Stimulated activated CD4-positive, alpha-beta T cell treated with anti-CD3 and anti-CD28 coated beads, Interleukin-15, amount 100 ng/mL, for 48 hours (primary cell): ENCODE measurements around the gene GAB2.

ENCODE experiments used
- DNase-seq, 2 donors: peaks; one replicate each; pipeline ENCODE4 v3.0.0-alpha.2; 2020; ENCODE audit warnings: low read depth in 2 of 2

GAB2 gene

DNA sequence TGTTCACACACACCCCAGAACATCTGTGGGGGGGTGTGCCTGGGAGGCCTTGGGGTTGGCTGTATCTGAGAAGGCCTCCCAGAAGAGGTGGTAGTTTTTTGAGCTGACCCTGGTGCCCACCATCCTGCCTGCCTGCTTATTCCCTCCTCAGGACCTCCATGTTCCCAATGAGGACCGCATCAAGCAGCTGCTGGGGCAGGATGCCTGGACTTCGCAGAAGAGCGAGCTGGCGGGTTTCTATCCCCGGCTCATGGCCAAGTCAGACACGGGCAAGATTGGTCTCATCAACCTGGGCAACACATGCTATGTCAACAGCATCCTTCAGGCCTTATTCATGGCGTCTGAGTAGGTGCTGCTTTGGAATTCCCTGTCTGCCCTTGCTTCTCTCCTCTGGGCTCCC, 211.9 kb downstream of the GAB2 start:
- DNase-seq: no peak

DNA sequence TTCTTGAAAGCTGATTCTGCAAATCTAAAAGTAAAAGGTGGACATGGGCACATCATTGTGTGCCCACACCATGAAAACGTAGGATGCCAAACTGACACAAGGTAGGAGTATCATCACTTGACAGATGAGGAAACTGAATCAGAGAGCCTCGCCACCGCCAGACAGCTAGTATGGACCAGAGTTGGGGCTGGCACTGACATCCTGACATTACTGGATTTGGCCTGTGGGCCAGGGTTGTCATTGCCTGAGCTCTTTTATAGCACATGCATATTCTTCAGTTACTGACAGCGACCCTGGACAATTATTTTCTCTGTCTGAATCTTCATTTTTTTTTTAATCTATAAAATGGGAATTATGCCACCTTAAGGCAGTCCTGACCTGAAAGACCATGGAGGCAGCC, 212.4 kb downstream of the GAB2 start:
- DNase-seq: no peak

DNA sequence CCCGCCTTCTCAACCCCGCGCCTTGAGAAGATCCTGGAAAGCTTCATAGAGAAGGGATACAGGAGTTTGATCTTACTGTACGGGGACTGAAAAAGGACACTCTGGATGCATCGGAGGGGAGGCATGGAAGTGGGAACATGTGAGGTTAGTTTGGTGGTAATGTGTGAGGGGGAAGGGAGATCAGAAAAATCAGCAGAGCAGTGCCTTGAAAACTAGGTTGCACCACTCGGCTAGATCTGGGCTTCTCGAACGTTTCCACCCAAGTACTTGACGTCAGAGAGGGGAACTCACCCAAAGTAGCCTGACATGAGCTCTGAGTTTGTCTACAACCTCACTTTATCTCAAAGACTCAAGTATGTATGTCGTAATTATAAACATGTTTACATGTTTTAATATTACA, 214.4 kb downstream of the GAB2 start:
- no peak for DNase-seq

DNA sequence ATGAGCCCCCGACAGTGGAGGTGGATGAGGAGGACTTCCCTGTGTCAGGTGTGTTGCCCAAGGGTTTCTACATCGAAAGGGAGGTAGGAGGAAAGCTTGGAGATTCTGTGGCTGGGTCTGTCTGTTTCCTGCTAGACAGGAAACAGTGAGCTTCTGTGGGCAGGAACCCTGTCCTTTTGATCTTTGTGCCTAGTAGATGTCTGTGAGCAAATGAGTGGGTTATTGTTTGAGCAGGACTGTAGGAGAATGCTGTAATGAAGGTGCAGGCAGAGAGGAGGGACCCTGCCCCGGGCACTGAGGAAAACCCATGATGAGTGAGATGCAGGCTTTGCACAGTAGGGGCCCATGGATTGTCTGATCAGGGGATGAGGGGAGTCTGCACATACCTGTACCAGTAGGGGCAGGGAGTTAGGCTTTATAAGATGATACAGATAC, 214.9 kb downstream of the GAB2 start:
- no peak for DNase-seq

DNA sequence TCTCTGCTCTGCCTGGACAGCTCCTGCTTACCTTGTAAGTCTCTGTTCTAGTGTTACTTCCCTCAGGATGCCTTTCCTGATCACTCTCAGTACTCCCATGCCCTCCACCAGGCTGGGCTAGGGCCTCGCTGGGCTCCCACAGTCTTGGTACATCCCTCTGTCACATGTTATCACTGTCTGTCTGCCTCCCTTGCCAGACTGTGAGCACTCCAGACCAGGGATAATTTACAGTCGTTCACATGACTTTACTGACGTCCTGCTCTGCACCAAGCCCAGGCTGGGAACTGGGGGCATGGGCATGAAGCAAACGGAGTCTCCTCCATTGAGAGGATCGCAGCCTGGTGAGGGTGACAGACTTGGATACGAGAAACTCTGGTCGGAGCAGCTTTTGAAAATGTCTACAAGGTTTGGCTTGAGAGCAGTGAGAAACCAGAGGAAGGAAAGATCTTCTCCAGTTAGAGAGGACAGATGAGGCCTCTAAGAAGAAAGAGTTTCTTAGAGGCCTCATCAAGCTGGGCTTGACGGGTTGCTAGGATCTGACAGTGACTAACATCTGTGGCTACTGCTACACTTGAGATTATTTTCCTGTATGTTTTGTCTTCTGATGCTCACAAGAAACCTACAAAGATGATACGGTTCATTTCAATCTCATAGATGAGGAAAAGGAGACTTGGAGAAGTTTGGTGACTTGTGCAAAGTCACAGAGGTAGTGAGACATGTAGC, 216.4 kb downstream of the GAB2 start:
- DNase-seq: no peak

DNA sequence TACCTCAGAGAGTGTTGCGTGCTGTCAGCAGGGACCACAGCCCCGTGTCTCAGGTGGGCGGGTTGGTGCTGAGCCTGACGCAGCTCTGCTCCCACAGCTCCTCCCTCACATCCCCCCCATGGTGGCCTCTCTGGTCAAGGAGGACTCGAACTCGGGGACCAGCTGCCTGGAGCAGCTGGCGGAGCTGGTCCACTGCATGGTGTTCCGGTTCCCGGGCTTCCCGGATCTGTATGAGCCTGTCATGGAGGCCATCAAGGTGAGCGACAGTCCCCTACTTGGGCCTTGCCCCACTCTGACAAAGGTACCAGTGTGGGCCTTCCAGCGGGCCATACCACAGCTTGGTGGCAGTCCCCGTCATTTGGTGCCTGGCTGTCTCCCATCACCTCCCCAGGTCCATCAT, 217.1 kb downstream of the GAB2 start:
- no peak for DNase-seq

DNA sequence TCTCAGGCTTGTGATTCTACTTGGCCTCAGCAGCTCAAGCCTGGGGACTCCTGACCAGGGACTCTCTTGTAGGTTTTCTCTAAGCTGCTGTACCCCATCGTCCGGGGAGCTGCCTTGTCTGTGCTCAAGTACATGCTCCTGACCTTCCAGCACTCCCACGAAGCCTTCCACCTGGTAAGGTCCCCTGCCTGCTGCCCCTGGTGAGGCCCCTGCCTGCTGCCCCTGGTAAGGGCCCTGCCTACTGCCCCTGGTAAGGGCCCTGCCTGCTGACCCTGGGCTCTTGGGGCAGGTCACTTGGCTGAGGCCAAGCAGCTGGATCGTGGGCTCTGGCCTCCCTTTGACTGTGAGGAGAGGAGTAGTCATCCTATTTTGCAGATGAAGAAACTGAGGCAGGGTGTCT, 217.6 kb downstream of the GAB2 start:
- no peak for DNase-seq

DNA sequence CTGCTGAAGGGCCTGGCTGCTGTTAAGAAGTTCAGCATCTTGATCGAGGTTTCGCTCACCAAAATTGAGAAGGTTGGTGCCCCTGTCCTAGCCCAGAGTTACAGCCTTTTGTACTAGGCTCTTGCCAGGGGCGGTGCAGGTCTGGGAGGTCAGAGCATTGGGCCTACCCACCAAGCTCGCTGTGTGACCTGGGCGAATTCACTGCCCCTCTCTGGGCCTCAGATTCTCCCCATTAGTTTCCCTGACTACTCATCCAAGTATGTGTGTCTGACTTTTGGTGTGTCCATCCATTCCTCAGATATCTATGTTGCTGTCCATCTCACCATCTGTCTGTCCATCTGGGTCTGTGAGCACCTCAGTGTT, 218.0 kb downstream of the GAB2 start:
- DNase-seq: no peak

DNA sequence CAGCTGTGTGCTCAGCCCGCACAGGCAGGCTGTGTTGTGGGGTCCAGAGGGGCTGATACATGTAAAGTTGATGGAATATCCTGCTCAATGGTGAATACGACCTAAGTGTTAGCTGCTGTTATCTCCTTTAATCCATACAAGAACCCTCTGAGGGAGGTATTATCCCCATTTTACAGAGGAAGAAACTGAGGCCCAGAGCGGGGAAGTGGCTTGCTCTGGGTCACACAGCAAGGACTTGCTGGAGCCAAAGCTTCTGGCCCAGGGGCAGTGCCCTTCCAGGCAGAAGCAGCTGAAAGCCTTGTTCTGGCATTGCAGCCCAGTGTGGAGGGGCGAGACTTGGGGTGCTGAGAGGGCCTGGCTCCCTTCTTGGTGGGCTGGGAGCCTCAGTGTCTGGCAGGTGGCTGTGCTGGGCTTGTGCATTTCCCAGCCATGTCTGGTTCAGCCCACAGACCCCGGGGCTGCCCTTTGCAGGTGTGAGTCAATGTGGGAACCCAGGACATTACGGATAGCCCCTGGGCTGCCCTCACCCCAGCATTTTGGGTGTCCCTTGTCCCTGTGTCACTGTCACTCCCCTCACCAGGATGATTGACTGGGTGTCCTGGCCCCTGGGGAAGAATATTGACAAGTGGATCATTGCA, 218.5 kb downstream of the GAB2 start:
- no peak for DNase-seq

DNA sequence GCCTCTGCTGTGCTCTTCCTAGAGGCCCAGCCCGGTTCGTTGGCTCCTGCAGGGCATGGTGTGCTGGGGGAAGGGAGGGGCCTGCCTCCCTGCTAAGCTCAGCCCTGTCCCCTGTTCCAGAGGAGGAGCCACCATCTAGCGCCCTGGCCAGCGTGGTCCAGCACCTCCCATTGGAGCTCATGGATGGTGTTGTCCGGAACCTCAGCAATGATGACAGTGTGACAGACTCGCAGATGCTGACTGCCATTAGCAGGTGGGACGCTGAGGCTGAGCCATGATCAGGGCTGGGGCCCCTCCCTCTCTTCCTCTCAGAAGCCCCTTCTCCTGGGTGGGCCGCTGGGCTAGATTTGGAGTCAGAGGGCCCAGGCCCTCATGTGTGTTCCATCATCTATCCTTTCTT, 219.8 kb downstream of the GAB2 start:
- no peak for DNase-seq

DNA sequence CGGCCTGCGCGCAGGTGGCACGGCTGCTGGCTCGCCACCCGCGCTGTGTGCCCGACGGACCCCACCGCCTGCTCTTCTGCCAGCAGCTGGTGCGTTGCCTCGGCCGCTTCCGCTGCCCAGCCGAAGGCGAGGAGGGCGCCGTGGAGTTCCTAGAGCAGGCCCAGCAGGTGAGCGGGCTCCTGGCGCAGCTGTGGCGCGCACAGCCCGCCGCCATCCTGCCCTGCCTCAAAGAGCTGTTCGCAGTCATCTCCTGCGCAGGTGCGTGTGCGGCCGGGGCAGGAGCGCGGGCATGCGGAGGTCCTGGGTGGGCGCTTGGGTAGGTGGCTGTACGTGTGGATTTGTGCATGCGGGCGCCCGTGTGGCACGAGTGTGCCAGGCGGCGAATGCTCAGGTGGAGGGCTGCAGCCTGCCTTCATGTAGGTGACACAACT, 220.9 kb downstream of the GAB2 start:
- DNase-seq: no peak

DNA sequence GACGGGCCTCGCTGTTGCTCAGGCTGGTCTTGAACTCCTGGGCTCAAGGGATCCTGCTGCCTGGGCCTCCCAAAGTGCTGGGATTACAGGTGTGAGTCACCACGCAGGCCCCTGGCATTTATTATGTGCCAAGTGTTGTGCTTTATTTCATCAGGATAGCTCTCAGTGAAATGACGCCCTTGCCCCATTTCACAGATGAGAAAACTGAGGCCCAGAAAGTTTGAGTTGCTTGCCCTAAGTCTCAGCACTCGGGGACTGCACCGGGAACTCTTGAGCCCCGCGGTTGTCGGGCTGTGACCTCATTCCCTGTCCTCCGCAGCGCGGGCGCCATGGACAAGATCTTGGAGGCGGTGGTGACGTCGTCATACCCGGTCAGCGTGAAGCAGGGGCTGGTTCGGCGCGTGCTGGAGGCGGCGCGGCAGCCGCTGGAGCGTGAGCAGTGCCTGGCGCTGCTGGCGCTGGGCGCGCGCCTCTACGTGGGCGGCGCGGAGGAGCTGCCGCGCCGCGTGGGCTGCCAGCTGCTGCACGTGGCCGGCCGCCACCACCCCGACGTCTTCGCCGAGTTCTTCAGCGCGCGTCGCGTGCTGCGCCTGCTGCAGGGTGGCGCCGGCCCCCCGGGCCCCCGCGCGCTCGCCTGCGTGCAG, 221.6 kb downstream of the GAB2 start:
- no peak for DNase-seq

DNA sequence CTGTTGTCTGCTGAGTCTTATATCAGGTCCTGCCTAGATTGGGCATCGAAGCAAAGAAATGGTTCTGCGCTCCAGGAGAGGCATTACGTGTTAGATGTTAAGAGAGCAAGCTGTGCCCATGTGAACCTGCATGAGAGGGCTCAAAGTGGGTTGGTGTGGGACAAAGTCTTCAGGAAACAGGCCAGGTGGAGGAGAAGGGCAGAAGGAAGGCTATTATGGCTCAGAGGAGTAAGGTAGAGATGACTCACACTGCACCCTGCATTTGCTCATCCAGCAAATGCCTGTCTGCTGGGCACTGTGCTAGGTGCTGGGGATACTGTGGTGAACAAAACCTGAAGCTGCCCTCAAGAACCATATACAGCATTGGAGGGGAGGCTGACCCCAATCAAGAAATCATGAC, 223.1 kb downstream of the GAB2 start:
- DNase-seq: no peak

DNA sequence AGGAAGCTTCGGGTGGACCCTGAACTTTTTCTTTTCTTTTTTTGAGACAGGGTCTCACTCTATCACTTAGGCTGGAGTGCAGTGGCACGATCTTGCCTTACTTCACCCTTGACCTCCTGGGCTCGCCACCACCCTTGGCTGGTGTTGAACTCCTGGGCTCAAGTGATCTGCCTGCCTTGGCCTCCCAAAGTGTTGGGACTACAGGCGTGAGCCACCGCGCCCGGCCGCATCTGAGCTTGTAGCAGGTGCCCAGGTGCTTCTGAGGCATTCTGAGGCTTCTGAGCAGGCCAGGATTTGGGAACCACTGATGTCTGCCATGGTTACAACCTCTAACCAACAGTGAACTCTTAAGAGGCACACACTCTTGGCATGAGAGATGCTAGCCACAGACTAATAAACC, 223.8 kb downstream of the GAB2 start:
- DNase-seq: no peak

DNA sequence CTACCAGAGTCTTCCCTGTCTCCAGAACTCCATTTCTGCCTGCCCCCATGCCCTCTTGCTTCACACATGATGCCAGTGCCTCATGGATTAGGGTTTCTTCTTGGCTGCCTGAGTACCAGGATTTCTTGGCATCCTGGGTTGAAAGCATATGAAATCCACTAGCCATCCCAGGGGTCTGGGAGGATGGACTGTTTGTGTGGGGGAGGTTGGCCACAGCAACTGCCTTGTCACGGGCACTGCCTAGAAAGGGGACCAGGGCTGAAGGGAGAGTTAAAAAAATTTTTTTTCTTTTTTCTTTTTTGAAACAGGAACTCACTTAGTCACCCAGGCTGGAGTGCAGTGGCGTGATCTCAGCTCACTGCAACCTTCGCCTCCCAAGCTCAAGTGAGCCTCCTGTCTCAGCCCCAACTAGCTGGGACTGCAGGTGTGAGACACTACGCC, 224.7 kb downstream of the GAB2 start:
- no peak for DNase-seq

DNA sequence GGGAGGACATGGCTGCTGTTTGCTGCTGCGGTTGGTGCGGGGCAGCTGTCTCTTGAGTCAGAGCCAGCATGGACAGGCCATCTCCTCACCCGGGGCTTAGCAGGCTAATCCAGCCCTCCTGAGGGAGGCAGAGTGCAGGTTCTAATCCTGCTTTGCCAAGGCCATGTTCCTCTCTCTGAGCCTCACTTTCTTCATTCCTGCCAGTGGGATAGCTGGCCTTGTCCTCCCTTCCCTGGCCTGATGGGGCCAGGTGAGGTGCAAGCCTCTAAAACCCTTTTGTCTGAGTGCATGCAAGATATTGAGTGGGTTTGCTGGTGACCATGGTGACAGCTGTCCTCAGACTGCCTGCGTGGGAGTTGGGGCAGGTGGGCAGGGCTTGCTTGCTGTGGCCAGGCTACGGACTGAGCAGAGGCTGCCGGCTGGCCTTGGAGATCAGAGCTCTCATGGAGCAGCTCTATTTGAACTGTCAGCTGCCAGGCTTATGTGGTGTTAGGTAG, 225.3 kb downstream of the GAB2 start:
- DNase-seq: no peak

DNA sequence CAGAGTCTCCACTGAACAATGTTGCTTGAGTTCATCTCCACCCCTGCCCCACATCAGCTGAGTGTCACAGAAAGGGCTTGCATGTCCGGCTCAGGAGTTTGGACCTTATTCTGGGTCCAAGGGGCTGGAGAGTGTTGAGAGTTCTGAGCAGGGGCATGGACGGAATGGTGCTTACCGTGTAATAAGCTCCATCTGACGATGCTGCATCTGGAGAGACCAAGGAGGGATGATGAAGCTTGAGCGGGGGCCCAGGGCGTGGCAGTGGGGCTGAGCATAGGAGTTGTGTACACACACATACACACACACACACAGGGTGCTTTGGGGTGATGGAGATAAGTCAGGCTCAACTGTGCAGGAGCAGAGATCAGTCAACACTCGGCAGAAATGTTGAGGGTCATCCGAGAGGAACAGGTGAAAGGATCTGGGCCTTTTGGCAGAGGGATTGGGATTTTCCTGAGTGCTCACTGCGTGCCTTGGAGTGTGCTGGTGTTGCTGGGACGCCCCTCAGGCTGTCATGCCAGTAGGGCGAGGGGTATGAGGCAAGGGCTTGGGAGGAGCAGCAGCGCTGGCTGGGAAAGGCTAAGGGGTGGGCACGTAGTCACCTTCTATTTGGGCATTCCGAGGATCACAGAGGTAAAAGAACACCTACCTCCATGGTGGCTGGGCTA, 226.6 kb downstream of the GAB2 start:
- no peak for DNase-seq

DNA sequence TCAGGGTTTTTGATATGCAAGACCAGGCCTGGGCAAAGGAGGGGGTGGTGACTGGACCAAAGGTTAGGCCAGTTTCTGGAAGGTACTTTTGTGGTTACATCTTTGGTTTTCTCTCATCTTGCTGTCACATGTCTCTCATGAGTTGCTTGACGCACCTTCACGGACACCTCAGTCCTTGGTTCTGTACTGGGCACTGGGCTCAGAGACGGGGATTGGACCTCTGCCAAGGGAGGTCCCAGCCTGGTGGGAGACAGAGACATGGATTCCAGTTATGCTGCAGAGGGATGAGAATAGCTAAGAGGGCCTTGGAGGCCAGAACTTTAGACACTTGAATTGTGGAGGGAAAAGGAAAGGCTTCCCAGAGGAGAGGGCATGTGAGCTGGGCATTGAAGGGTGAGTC, 227.2 kb downstream of the GAB2 start:
- no peak for DNase-seq

DNA sequence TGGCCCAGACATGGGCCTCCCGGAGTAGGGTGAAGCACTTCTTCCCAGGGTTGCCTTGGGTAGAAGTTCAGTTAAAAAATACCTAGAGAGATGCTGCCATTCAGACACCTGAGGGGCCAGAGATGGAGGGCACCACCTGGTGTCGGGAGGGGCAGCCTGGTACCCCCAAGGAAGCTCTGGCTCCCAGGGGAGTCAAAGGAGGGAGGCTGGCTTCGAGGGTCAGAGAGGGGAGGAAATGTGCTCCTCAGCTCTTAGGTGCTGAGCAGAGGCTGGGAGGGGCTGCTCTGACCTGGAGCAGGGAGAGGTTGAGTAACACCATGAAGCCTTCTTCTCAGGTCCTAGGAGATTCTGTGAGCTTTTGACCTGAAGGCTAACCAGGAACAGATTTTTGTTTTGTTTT, 227.8 kb downstream of the GAB2 start:
- DNase-seq: no peak

DNA sequence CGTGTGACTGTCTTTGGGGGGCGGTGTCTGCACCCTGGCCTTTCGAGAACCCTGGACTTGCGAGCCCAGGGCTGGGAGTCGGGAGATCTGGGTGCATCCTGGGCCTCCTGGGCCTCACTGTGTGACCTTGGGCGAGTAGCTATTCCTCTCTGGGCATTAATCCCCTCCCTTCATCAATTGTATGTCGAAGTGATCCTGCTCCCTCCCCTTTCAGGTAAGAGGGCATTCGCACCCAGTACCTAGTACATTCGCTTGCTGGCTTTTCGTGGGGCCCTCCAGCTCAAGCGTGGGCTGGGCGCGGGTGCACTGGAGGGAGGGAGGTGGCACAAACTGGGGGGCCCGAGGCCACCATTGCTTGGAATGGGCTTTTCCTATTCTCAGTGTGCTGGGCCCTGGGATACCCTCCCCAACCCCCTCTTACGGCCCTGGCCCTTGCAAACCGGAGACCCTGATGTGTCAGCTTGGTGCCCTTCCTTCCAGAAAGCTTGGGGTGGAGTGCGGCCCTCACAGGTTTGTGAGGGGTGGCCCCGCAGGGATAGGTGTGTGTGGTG, 228.4 kb downstream of the GAB2 start:
- DNase-seq: no peak

DNA sequence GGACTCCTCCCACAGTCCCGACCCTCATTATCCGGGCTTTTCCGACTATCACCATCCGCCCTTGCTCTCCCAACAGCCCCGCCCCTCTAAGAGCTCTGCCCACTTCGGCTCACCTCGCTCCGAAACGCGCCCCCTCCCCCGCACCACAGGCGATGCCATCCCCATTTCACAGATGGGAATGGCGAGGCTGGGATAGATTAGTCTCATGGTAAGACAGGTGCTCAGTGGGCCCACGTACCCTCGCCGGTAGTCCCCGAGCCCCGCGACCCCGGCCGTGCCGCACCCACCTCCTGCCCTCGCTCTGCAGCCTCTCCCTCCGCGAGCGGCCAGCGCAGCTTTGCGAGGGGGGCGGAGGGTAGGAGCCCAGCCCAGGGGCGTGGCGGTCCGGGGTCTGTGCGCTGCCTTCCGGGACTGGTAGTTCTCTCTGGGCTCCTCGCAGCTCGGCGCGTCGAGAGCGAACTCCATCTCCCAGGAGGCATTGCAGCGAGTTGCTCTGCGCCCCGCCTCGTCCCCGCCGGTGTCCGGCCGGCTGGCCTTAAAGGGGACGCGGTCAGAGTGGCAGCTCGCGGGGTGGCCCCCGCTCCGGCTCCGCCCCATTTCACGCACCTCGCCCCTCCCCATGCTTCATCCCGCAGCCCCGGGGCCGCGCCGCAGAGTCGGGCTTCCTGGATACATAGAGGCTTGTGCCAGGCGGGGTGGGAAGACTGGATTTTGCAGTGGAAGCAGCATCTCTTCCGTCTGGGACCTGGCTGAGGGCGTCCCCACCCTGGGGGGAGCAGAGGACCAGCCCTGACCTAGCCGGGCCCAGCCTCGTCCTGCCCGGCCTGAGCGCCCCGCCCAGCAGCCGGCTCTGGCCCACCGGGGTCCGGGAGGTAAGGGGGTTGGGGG, 229.1 kb downstream of the GAB2 start, which contains the start of the genes KCTD21 and USP35:
KCTD21 (minus strand) TSS at position 341 of the 888 bp plus-strand sequence. CDS start 14,072 bp downstream, outside the sequence.
USP35 (plus strand) TSS at position 634 of the 888 bp plus-strand sequence. CDS start 7,327 bp downstream, outside the sequence.
- peak; percentile 88 to 93 for DNase-seq
